GM19328 (cell line): ENCODE results near the gene PHF3.
"Not testable (repeated sequence)": the region's sequence is repeated elsewhere in the genome, so short reads cannot be mapped to it uniquely, and the experiment has no call there.

Source experiments
- ATAC-seq: cut with Tn5 transposase; IDR thresholded peaks from one replicate; pipeline ENCODE4 v1.9.1; 2021; ENCODE audit warnings: mild to moderate bottlenecking, moderate library complexity; ENCODE audit not compliant: unreplicated experiment

The PHF3 gene

GRCh38 chr6:63706630-63707029 lies 71.0 kb downstream of the PHF3 start:
- ATAC-seq = no peak

- ATAC-seq = no peak
These were observed 73.0 kb downstream of the PHF3 start for GRCh38 chr6:63708631-63709030.

- ATAC-seq = no peak
These were observed 73.5 kb downstream of the PHF3 start for GRCh38 chr6:63709148-63709547.

GRCh38 chr6:63713332-63713731 lies 77.7 kb downstream of the PHF3 start:
- ATAC-seq = no peak

- no peak for ATAC-seq
These were observed 78.5 kb downstream of the PHF3 start for GRCh38 chr6:63714091-63714490.

GRCh38 chr6:63716169-63716568 lies 80.6 kb downstream of the PHF3 start:
- no peak for ATAC-seq

- no peak for ATAC-seq
These were observed 85.6 kb downstream of the PHF3 start for GRCh38 chr6:63721181-63721580.

- ATAC-seq = no peak
These were observed 89.1 kb downstream of the PHF3 start for GRCh38 chr6:63724721-63725120.

GRCh38 chr6:63730311-63730710 lies 94.7 kb downstream of the PHF3 start:
- no peak for ATAC-seq

- ATAC-seq = no peak
These were observed 96.3 kb downstream of the PHF3 start for GRCh38 chr6:63731930-63732329.

GRCh38 chr6:63732336-63732735 lies 96.7 kb downstream of the PHF3 start:
- no peak for ATAC-seq

GRCh38 chr6:63734923-63735322 lies 99.3 kb downstream of the PHF3 start:
- no peak for ATAC-seq

GRCh38 chr6:63738190-63738589 lies 102.6 kb downstream of the PHF3 start:
- not testable (repeated sequence) for ATAC-seq

- no peak for ATAC-seq
These were observed 103.6 kb downstream of the PHF3 start for GRCh38 chr6:63739094-63739687.

GRCh38 chr6:63740709-63741108 lies 105.1 kb downstream of the PHF3 start:
- no peak for ATAC-seq

- ATAC-seq = no peak
These were observed 106.5 kb downstream of the PHF3 start for GRCh38 chr6:63742060-63742459.

- ATAC-seq = no peak
These were observed 108.1 kb downstream of the PHF3 start for GRCh38 chr6:63743691-63744090.

- ATAC-seq = no peak
These were observed 109.2 kb downstream of the PHF3 start for GRCh38 chr6:63744810-63745209.

GRCh38 chr6:63745784-63746183 lies 110.2 kb downstream of the PHF3 start:
- ATAC-seq = no peak

- ATAC-seq = no peak
These were observed 114.8 kb downstream of the PHF3 start for GRCh38 chr6:63750400-63750799.

- ATAC-seq = not testable (repeated sequence)
These were observed 121.7 kb downstream of the PHF3 start for GRCh38 chr6:63757275-63757674.

- ATAC-seq = no peak
These were observed 122.2 kb downstream of the PHF3 start for GRCh38 chr6:63757826-63758225.

GRCh38 chr6:63759605-63760105 lies 124.1 kb downstream of the PHF3 start:
- ATAC-seq = no peak
